GM12873 (cell line): ENCODE measurements around the gene PACS1.

Experiments
- CTCF ChIP-seq: IDR thresholded peaks from 2 replicates; pipeline ENCODE4 v1.5.1; 2012; ENCODE audit warnings: low read depth, mild to moderate bottlenecking, moderate library complexity, low read length, control low read depth; ENCODE audit not compliant: insufficient read depth; ENCODE audit errors: missing control alignments

Gene PACS1

GRCh38 chr11:66046901-66047300 is 23.2 kb upstream of the PACS1 start:
- no peak for TF ChIP-seq CTCF

- no peak for TF ChIP-seq CTCF
These were observed 22.3 kb upstream of the PACS1 start for GRCh38 chr11:66047541-66048365.

- TF ChIP-seq CTCF, result no peak
These were observed 21.3 kb upstream of the PACS1 start, which contains the start of gene GAL3ST3 for GRCh38 chr11:66048547-66049323. Gene GAL3ST3, minus strand, starts transcription at chr11:66049161. Its CDS starts 3,746 bp downstream, at chr11:66045415.

GRCh38 chr11:66050581-66051231 is 19.4 kb upstream of the PACS1 start:
- no peak for TF ChIP-seq CTCF

GRCh38 chr11:66051371-66051765 is 18.7 kb upstream of the PACS1 start:
- TF ChIP-seq CTCF, result no peak

- no peak for TF ChIP-seq CTCF
These were observed 18.1 kb upstream of the PACS1 start, which contains the start of gene SF3B2 for GRCh38 chr11:66051766-66052663. Gene SF3B2, plus strand, starts transcription at chr11:66052364. Its CDS starts 21 bp downstream, at chr11:66052385.
